HUES6 (cell line): ENCODE data around the gene CD52.

Source experiments
- H3K27ac ChIP-seq: 2 replicates; pipeline ENCODE4 v1.7.0; 2013; ENCODE audit warnings: low read depth, mild to moderate bottlenecking, low read length, inconsistent platforms
- H3K27me3 ChIP-seq: 2 replicates; pipeline ENCODE4 v1.6.1; 2013; ENCODE audit warnings: low read length; ENCODE audit not compliant: control insufficient read depth, insufficient read depth
- H3K36me3 ChIP-seq: 2 replicates; pipeline ENCODE4 v1.6.1; 2013; ENCODE audit warnings: low read length; ENCODE audit not compliant: control insufficient read depth, insufficient read depth
- H3K4me1 ChIP-seq: 2 replicates; pipeline ENCODE4 v1.6.1; 2013; ENCODE audit warnings: low read length; ENCODE audit not compliant: control insufficient read depth, insufficient read depth
- H3K4me3 ChIP-seq: 2 replicates; pipeline ENCODE4 v1.5.1; 2013; ENCODE audit warnings: low read depth, low read length
- H3K9ac ChIP-seq: one replicate; pipeline ENCODE4 v1.6.1; 2013; ENCODE audit warnings: mild to moderate bottlenecking, low read length
- H3K9me3 ChIP-seq: 2 replicates; pipeline ENCODE4 v1.6.1; 2013; ENCODE audit warnings: low read depth, low read length; ENCODE audit not compliant: control insufficient read depth, insufficient read depth

CD52 gene

DNA sequence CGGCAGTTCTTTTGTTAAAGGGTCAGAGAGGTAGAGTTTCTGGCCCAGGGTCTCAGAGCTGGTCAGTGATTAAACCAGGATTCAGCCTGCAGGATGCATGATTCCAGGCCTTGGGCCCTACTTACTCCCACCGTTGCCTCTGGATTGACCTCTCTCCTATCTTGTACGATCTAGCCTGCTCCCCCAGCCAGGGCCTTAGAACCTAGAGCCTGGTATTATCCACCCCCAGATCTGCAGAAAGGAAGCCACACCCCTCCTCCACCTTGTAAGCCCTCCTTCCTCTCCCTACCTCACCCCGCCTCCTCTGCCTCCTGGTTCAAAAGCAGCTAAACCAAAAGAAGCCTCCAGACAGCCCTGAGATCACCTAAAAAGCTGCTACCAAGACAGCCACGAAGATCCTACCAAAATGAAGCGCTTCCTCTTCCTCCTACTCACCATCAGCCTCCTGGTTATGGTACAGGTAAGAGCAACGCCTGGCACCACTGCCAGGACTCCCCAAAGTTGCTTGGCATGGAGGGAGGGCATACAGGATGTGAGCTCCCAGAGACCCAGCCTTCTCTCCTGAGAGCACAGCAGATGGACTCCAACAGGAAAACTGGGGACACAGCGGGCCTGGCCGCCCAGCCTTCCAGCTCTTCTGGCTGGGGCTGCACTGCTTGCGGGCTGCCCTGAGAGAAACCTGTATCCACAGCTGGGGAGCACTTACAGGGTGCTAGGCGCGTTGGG is at the start of gene CD52:
CD52 (plus strand) TSS at position 347 of the 726 bp plus-strand sequence; CDS start at position 407, 60 bp downstream.
- H3K27ac ChIP-seq = no peak within 1 kb of the TSS
- no peak within 1 kb of the TSS for H3K9ac ChIP-seq
- H3K4me3 ChIP-seq = no peak within 1 kb of the TSS
- H3K4me1 ChIP-seq = peaks cover 24% of the 10 kb centered on the region
- peaks cover 11% of the 10 kb centered on the region for H3K36me3 ChIP-seq
- H3K27me3 ChIP-seq = no peaks in the 10 kb centered on the region
- no peaks in the 10 kb centered on the region for H3K9me3 ChIP-seq

- Histone ChIP-seq H3K4me3 (no peak overlapping the region), H3K36me3 (peaks cover 82% of the 10 kb centered on the region), H3K9ac (no peak overlapping the region), H3K4me1 (no peaks in the 10 kb centered on the region), H3K27me3 (no peaks in the 10 kb centered on the region), H3K27ac (no peak overlapping the region), H3K9me3 (peaks cover 14% of the 10 kb centered on the region; the same call in 1 of the 2 replicates)
Observed at GRCh38 chr1:26268290-26269197, 49.2 kb upstream of the CD52 start.

DNA sequence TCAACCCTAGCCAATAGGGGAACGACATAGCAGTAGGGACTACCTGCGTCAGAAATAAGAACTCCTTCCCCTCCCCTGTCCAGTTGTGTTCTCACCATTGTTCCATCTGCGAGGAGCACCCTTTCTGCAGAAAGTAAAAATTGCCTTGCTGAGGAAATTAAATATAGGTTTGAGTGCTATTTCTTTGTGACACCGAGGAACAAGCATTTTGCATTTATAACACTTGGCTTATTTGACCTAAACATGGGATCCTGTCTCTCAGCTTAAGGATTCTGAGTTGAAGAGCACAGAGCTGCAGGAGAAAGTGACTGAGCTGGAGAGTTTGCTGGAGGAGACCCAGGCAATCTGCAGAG is 48.6 kb upstream of the CD52 start:
- Histone ChIP-seq H3K27me3 (no peaks in the 10 kb centered on the region), H3K27ac (no peak overlapping the region), H3K4me1 (no peaks in the 10 kb centered on the region), H3K9me3 (peaks cover 14% of the 10 kb centered on the region; the same call in 1 of the 2 replicates), H3K4me3 (no peak overlapping the region), H3K9ac (no peak overlapping the region), H3K36me3 (peaks cover 80% of the 10 kb centered on the region)

DNA sequence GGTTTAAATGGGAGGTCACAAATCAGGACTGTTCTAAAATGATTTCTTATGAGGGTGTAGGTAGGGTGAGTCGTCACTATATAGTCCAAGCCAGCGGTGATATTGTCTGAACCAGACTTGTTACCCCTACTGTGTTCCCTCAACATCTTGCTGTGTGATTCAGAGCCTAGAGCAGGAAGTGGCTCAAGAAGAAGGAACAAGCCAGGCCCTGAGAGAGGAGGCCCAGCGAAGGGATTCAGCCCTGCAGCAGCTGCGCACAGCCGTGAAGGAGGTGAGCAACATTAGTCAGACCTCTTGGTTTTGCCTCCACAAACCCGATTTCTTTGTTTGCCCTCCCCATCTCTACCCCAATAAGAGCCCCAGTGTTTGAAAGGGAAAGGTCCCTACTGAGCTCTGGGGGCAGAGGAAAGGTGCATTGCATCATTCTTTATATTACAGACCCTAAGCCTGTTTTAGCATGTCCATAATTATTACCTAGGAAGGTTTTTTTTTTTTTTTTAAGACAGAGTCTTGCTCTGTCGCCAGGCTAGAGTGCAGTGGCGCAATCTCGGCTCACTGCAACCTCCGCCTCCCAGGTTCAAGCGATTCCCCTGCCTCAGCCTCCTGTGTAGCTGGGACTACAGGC is 42.8 kb upstream of the CD52 start:
- no peak overlapping the region for H3K27ac ChIP-seq
- no peaks in the 10 kb centered on the region for H3K9me3 ChIP-seq
- H3K4me3 ChIP-seq = no peak overlapping the region
- H3K36me3 ChIP-seq = peaks cover 73% of the 10 kb centered on the region
- H3K27me3 ChIP-seq = no peaks in the 10 kb centered on the region
- peaks cover 13% of the 10 kb centered on the region; the same call in 1 of the 2 replicates for H3K4me1 ChIP-seq
- H3K9ac ChIP-seq = no peak overlapping the region

GRCh38 chr1:26275580-26276431 is 42.0 kb upstream of the CD52 start:
- H3K9ac ChIP-seq = no peak overlapping the region
- no peaks in the 10 kb centered on the region for H3K27me3 ChIP-seq
- no peak overlapping the region for H3K27ac ChIP-seq
- no peaks in the 10 kb centered on the region for H3K9me3 ChIP-seq
- peaks cover 16% of the 10 kb centered on the region; the same call in 1 of the 2 replicates for H3K4me1 ChIP-seq
- no peak overlapping the region for H3K4me3 ChIP-seq
- H3K36me3 ChIP-seq = peaks cover 64% of the 10 kb centered on the region

- Histone ChIP-seq H3K27me3 (no peaks in the 10 kb centered on the region), H3K9me3 (no peaks in the 10 kb centered on the region), H3K27ac (no peak overlapping the region), H3K9ac (peak overlapping the region; percentile 24), H3K4me3 (no peak overlapping the region), H3K4me1 (peaks cover 22% of the 10 kb centered on the region), H3K36me3 (peaks cover 58% of the 10 kb centered on the region)
Observed at GRCh38 chr1:26276432-26276838, 41.3 kb upstream of the CD52 start.

DNA sequence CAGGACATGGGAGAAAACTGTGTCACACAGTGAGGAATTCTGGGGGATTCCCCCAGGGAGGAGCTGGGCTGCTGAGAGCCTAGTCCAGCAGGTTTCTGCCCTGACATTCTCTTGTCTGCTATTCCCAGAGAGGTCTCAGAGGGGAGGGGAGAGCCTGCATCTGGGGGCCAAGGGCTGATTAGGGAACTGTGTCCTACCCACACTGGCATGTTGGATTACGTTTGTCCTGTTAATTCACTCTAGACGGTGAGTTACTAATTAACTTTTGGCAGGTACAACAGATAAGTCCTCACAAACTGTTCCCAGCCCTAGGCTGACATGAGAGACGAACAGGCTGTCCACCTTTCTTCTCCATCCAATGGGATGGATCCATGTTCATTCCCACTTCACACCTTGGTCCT is 40.5 kb upstream of the CD52 start:
- H3K9me3 ChIP-seq = no peaks in the 10 kb centered on the region
- no peak overlapping the region for H3K9ac ChIP-seq
- peaks cover 50% of the 10 kb centered on the region for H3K36me3 ChIP-seq
- no peaks in the 10 kb centered on the region for H3K27me3 ChIP-seq
- H3K27ac ChIP-seq = no peak overlapping the region
- no peak overlapping the region for H3K4me3 ChIP-seq
- H3K4me1 ChIP-seq = peaks cover 28% of the 10 kb centered on the region

- no peak overlapping the region for H3K9ac ChIP-seq
- no peaks in the 10 kb centered on the region for H3K9me3 ChIP-seq
- peaks cover 33% of the 10 kb centered on the region for H3K4me1 ChIP-seq
- no peak overlapping the region for H3K4me3 ChIP-seq
- no peak overlapping the region for H3K27ac ChIP-seq
- no peaks in the 10 kb centered on the region for H3K27me3 ChIP-seq
- H3K36me3 ChIP-seq = peaks cover 48% of the 10 kb centered on the region
Observed at GRCh38 chr1:26277719-26278118, 40.0 kb upstream of the CD52 start.

DNA sequence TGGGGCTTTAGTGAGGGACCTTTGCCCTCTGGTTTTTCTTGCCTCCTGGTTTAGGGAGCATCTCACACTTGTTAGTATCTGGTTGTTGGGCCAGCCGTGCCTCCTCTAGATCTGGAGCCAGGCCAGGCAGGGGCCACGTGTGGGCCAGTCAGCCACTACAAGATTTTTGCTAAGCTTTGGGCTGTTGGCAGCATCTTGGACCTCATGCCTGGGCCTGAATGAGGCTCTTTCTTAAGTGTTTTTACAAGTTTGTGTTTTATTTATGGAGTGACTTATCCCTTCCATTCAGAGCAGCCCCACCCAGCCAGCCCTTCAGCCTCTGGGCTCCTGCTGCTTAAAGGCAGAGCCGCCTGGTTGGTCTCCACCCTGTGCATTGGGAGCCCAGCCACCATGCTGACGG is 39.5 kb upstream of the CD52 start:
- H3K27me3 ChIP-seq = no peaks in the 10 kb centered on the region
- no peak overlapping the region for H3K4me3 ChIP-seq
- peaks cover 42% of the 10 kb centered on the region for H3K36me3 ChIP-seq
- peaks cover 34% of the 10 kb centered on the region for H3K4me1 ChIP-seq
- H3K9ac ChIP-seq = no peak overlapping the region
- no peaks in the 10 kb centered on the region for H3K9me3 ChIP-seq
- no peak overlapping the region for H3K27ac ChIP-seq

GRCh38 chr1:26278724-26279455 is 38.9 kb upstream of the CD52 start:
- H3K9me3 ChIP-seq = no peaks in the 10 kb centered on the region
- no peaks in the 10 kb centered on the region for H3K27me3 ChIP-seq
- peak overlapping the region; percentile 84 for H3K9ac ChIP-seq
- H3K27ac ChIP-seq = no peak overlapping the region
- H3K4me1 ChIP-seq = peaks cover 34% of the 10 kb centered on the region
- peak overlapping the region; percentile 77 for H3K4me3 ChIP-seq
- H3K36me3 ChIP-seq = peaks cover 40% of the 10 kb centered on the region
